CD14-positive monocyte (primary cell): ENCODE results near the gene CCDC15. TPM values are rescaled to one million over a fixed set of nuclear protein-coding genes. Genes with fewer than 3 reads are reported as not detected.

Experiments used
- DNase-seq, 3 donors: peaks; one replicate each; pipeline ENCODE4 v3.0.0-alpha.2; 2011 to 2022
- H2AFZ ChIP-seq: 2 replicates; pipeline ENCODE4 v1.6.0; 2012; ENCODE audit warnings: mild to moderate bottlenecking, low read depth, low read length, inconsistent platforms; ENCODE audit not compliant: insufficient read depth, poor library complexity, severe bottlenecking
- H3K27ac ChIP-seq, 2 donors: 1 replicate in 1 of 2; 2 replicates in 1 of 2; pipeline ENCODE4 v1.5.1; 2012 to 2013; ENCODE audit warnings: low read length in 2 of 2, control low read depth in 1 of 2, inconsistent platforms in 1 of 2, low read depth in 1 of 2, mild to moderate bottlenecking in 1 of 2
- H3K27me3 ChIP-seq, 2 donors: one replicate each; pipeline versions ENCODE4 v1.6.0 to v1.6.1; 2011 to 2013; ENCODE audit warnings: low read length in 2 of 2; ENCODE audit not compliant: control insufficient read depth in 2 of 2, insufficient read depth in 2 of 2
- H3K36me3 ChIP-seq, 2 donors: replicated peaks in 1 of 2; 1 replicate in 1 of 2; 2 replicates in 1 of 2; pipeline versions ENCODE4 v1.5.1 to v1.6.1; 2012 to 2013; ENCODE audit warnings: low read length in 2 of 2, control low read depth in 1 of 2, inconsistent platforms in 1 of 2, mild to moderate bottlenecking in 1 of 2; ENCODE audit not compliant: insufficient read depth in 2 of 2, control insufficient read depth in 1 of 2
- H3K4me1 ChIP-seq, 2 donors: 1 replicate in 1 of 2; 2 replicates in 1 of 2; pipeline versions ENCODE4 v1.5.1 to v1.6.1; 2012 to 2013; ENCODE audit warnings: low read length in 2 of 2, control low read depth in 1 of 2, inconsistent platforms in 1 of 2, mild to moderate bottlenecking in 1 of 2, moderate library complexity in 1 of 2; ENCODE audit not compliant: insufficient read depth in 2 of 2, control insufficient read depth in 1 of 2
- H3K4me2 ChIP-seq: replicated peaks from 2 replicates; pipeline ENCODE3; 2012; ENCODE audit warnings: low read length, moderate library complexity, mild to moderate bottlenecking; ENCODE audit not compliant: poor library complexity, severe bottlenecking; ENCODE audit errors: extremely low read depth
- H3K4me3 ChIP-seq, 3 experiments: fragments of 200-600 bp in 1 of 3; sonication (generic) in 1 of 3; replicated peaks in 1 of 3; 1 replicate in 2 of 3; 2 replicates in 1 of 3; pipeline ENCODE4 v1.5.1; 2011 to 2013; ENCODE audit warnings: low read length in 3 of 3, mild to moderate bottlenecking in 3 of 3, control low read depth in 2 of 3, low read depth in 2 of 3, inconsistent platforms in 1 of 3, moderate library complexity in 1 of 3
- H3K79me2 ChIP-seq: 2 replicates; pipeline ENCODE4 v1.6.0; 2012; ENCODE audit warnings: mild to moderate bottlenecking, control low read depth, inconsistent platforms, low read length, moderate library complexity; ENCODE audit not compliant: insufficient read depth
- H3K9ac ChIP-seq: 2 replicates; pipeline ENCODE4 v1.6.0; 2017; ENCODE audit warnings: low read length, mild to moderate bottlenecking; ENCODE audit not compliant: insufficient read depth, poor library complexity, severe bottlenecking
- H3K9me3 ChIP-seq, 2 donors: replicated peaks in 1 of 2; 1 replicate in 1 of 2; 2 replicates in 1 of 2; pipeline versions ENCODE4 v1.5.1 to v1.6.1; 2012 to 2013; ENCODE audit warnings: low read length in 2 of 2, control low read depth in 1 of 2; ENCODE audit not compliant: control insufficient read depth in 1 of 2, insufficient read depth in 1 of 2
- H4K20me1 ChIP-seq: 2 replicates; pipeline ENCODE4 v1.6.0; 2012; ENCODE audit warnings: mild to moderate bottlenecking, low read length, control low read depth, moderate library complexity; ENCODE audit not compliant: insufficient read depth
- H3K27ac Mint-ChIP-seq, 7 donors: one replicate each; pipeline ENCODE4 v1.8.0; 2020; ENCODE audit warnings: mild to moderate bottlenecking in 7 of 7, mixed read lengths in 7 of 7, moderate library complexity in 6 of 7, inconsistent platforms in 2 of 7
- H3K27me3 Mint-ChIP-seq, 3 donors: one replicate each; pipeline ENCODE4 v1.8.0; 2021 to 2022; ENCODE audit warnings: low read depth in 3 of 3, mild to moderate bottlenecking in 3 of 3, mixed read lengths in 3 of 3, moderate library complexity in 3 of 3, inconsistent platforms in 1 of 3
- H3K36me3 Mint-ChIP-seq, 2 donors: one replicate each; pipeline ENCODE4 v1.8.0; 2020; ENCODE audit warnings: mixed read lengths in 2 of 2, inconsistent platforms in 1 of 2, mild to moderate bottlenecking in 1 of 2
- H3K4me1 Mint-ChIP-seq: one replicate; pipeline ENCODE4 v1.8.0; 2020; ENCODE audit warnings: mild to moderate bottlenecking, mixed read lengths
- H3K4me3 Mint-ChIP-seq, 2 donors: one replicate each; pipeline ENCODE4 v1.8.0; 2020; ENCODE audit warnings: mild to moderate bottlenecking in 2 of 2, mixed read lengths in 2 of 2, moderate library complexity in 1 of 2
- H3K9me3 Mint-ChIP-seq, 7 donors: one replicate each; pipeline ENCODE4 v1.8.0; 2020 to 2022; ENCODE audit warnings: mixed read lengths in 7 of 7, mild to moderate bottlenecking in 6 of 7, moderate library complexity in 6 of 7, inconsistent platforms in 2 of 7
- CTCF ChIP-seq: fragments of 200-600 bp; IDR thresholded peaks from one replicate; pipeline ENCODE4 v1.8.0; 2022; ENCODE audit warnings: antibody characterized with exemption, mild to moderate bottlenecking
- WGBS: methylation state at CpG from one replicate; pipeline ENCODE4 v1.1.5; 2013; ENCODE audit warnings: missing lambda C conversion rate; ENCODE audit not compliant: insufficient coverage; 5-methylcytosine and 5-hydroxymethylcytosine counted together
- intact Hi-C, 2 donors: fragments of 100-400 bp; cut with micrococcal nuclease; formaldehyde crosslinking; loops; one replicate each; pipeline versions ENCODE4 v1.15.0 to v1.15.1; 2023
- polyA plus RNA-seq, 3 donors: library from polyadenylated mRNA; depleted of rRNA in 1 of 3; unstranded in 2 of 3; stranded (reverse) in 1 of 3; fragments of 300-500 nt in 2 of 3; fragments of >200 nt in 1 of 3; fragmentation: Illumina TruSeq in 2 of 3; gene quantifications; 1 replicate in 2 of 3; 2 replicates in 1 of 3; pipeline ENCODE4 v1.2.3, GENCODE V29; 2012 to 2021

The CCDC15 gene
- polyA plus RNA-seq, 3 donors: 0.24 to 0.32 (median 0.28) TPM

GRCh38 chr11:125061281-125061680 lies 107.3 kb downstream of the CCDC15 start:
- Mint-ChIP-seq H3K4me1 (peaks cover 36% of the 10 kb centered on the region), H3K9me3 (peaks cover 0 to 1% (median 0%) of the 10 kb centered on the region in 7 donors), H3K27me3 (peaks cover 1 to 8% (median 5%) of the 10 kb centered on the region in 3 donors), H3K36me3 (peaks cover 12 to 16% of the 10 kb centered on the region in 2 donors), H3K27ac (peak overlapping the region in 1 of 7 donors; percentile 12), H3K4me3 (no peak overlapping the region)
- H3K27ac ChIP-seq: no peak overlapping the region
- H3K9me3 ChIP-seq: no peaks in the 10 kb centered on the region
- WGBS: 84% methylated on average over 4 of the region's 4 CpGs
- H2AFZ ChIP-seq: no peak overlapping the region
- no peaks in the 10 kb centered on the region for H3K27me3 ChIP-seq
- H4K20me1 ChIP-seq: no peaks in the 10 kb centered on the region
- peaks cover 33% of the 10 kb centered on the region for H3K79me2 ChIP-seq
- H3K9ac ChIP-seq: no peak overlapping the region
- no peak overlapping the region for H3K4me3 ChIP-seq
- intact Hi-C loops: loop anchor here (5.0 to 10.0 kb wide), 3 partner anchors 51 to 106 kb away; partner anchors contain the start of genes CCDC15 (in 1 of the 2) and TMEM218 (in 1 of the 2)
- no peak overlapping the region for H3K4me2 ChIP-seq
- peaks cover 31 to 38% of the 10 kb centered on the region in 2 donors for H3K4me1 ChIP-seq
- no peak for TF ChIP-seq CTCF
- no peaks in the 10 kb centered on the region for H3K36me3 ChIP-seq
- DNase-seq: no peak

DNA sequence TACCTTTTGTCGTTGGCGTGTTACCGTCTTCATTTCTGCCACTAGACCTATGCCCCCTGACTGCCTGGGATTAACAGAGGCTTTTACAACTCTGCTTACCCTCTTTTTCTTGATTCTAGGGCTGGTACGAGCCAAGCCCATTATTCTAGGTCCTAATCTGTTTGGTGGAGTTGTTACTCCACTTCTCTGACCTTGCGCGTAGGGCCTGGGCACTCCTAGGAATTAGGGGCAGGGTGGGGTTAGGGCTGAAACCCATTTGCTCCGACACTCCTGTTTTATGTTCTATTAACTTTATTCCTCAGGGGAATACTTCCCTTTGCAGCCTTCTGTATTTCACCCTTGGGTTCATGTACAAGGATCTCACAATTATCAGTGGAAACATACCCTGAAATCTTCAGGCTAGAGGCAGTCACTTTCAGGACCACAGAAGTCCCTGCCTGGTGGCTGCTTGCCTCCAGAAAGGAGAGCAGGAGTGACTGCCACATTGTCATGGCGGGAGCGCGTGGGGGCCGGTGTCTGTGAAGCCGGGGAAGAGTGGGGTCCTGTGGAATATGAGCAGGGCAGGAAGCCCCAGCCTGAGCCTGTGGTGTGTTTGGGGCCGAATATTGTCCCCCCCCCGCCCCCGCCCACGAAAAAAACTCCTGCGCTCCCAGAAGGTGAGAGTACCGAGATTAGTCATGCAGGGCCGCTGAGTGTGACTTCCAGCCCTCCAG lies 108.4 kb downstream of the CCDC15 start:
- Histone ChIP-seq H2AFZ (peak overlapping the region; percentile 64), H3K27me3 (no peaks in the 10 kb centered on the region), H3K4me2 (peak overlapping the region; percentile 86), H3K9me3 (no peaks in the 10 kb centered on the region), H3K79me2 (peaks cover 35% of the 10 kb centered on the region), H3K27ac (peak overlapping the region; percentile 93), H3K9ac (peak overlapping the region; percentile 98), H4K20me1 (no peaks in the 10 kb centered on the region), H3K4me3 (peak overlapping the region; percentile 60 to 80 (median 75)), H3K36me3 (no peaks in the 10 kb centered on the region), H3K4me1 (peaks cover 37 to 46% of the 10 kb centered on the region in 2 donors)
- no peak for DNase-seq
- peaks cover 42% of the 10 kb centered on the region for H3K4me1 Mint-ChIP-seq
- 34% methylated on average over 11 of the region's 19 CpGs for WGBS
- H3K27ac Mint-ChIP-seq: peak overlapping the region; percentile 89 to 97 (median 95)
- H3K36me3 Mint-ChIP-seq: peaks cover 13 to 17% of the 10 kb centered on the region in 2 donors
- intact Hi-C loops: loop anchor here (5.0 to 10.0 kb wide), 3 partner anchors 50 to 108 kb away; partner anchors contain the start of genes CCDC15 (in 1 of the 2) and TMEM218 (in 1 of the 2)
- H3K27me3 Mint-ChIP-seq: peaks cover 1 to 8% (median 5%) of the 10 kb centered on the region in 3 donors
- H3K4me3 Mint-ChIP-seq: peak overlapping the region; percentile 86
- no peak for TF ChIP-seq CTCF
- H3K9me3 Mint-ChIP-seq: no peaks in the 10 kb centered on the region
